HepG2 (cell line): ENCODE results near the gene PDGFD. TPM values are rescaled to one million over a fixed set of nuclear protein-coding genes. Genes with fewer than 3 reads are reported as not detected.

Experiments
- ATAC-seq: fragments of 200-7000 bp; cut with Tn5 transposase; 3 replicates; pipeline ENCODE4 v1.9.1; 2020; ENCODE audit warnings: mild to moderate bottlenecking, moderate library complexity
- BruUV-seq: library from RNA; stranded (reverse); fragments of 400-500 nt; replicated peaks from 2 replicates; lab custom pipeline; 2021; lab: Mats Ljungman, UMichigan
- CTCF ChIA-PET: fragments of 300-600 bp; formaldehyde crosslinking; extraction: SDS; loops from one replicate; lab custom pipeline; 2021; ENCODE audit warnings: low total read pairs, inconsistent platforms, low intra/inter-chr PET ratio; lab: Yijun Ruan, JAX
- POLR2A ChIA-PET: fragments of 350-600 bp; sonication (Branson Sonifier 250); formaldehyde crosslinking; loops from one replicate; lab custom pipeline; 2020; ENCODE audit warnings: antibody characterized with exemption, inconsistent platforms; lab: Yijun Ruan, JAX
- DNase-seq: peaks from one replicate; pipeline ENCODE4 v3.0.0-alpha.2; 2015; ENCODE audit warnings: low spot score
- FAIRE-seq: peaks from 3 replicates; lab custom pipeline; 2011; peaks lifted over from hg19 to GRCh38; lab: Jason Lieb, UNC
- H2AFZ ChIP-seq: one replicate; pipeline ENCODE4 v1.6.1; 2011; ENCODE audit warnings: low read length, inconsistent platforms
- H3K27ac ChIP-seq: fragments of 300-600 bp; 3 replicates; pipeline ENCODE4 v1.8.0; 2011; ENCODE audit warnings: mixed run types, mild to moderate bottlenecking, mixed read lengths, low read length, inconsistent platforms; ENCODE audit not compliant: insufficient read depth; ENCODE audit errors: extremely low read length
- H3K27me3 ChIP-seq, 2 experiments: fragments of 200-600 bp in 1 of 2; 2 replicates in 1 of 2; 3 replicates in 1 of 2; pipeline versions ENCODE4 v1.6.0 to v1.8.0; 2011; ENCODE audit warnings: low read length in 2 of 2, mild to moderate bottlenecking in 2 of 2, moderate library complexity in 2 of 2, inconsistent platforms in 1 of 2; ENCODE audit not compliant: insufficient read depth in 2 of 2, control insufficient read depth in 1 of 2
- H3K36me3 ChIP-seq, 2 experiments: fragments of 200-600 bp in 1 of 2; replicated peaks in 1 of 2; 2 replicates in 1 of 2; 3 replicates in 1 of 2; pipeline versions ENCODE4 v1.5.1 to v1.8.0; 2011; ENCODE audit warnings: low read length in 2 of 2, inconsistent platforms in 1 of 2; ENCODE audit not compliant: insufficient read depth in 2 of 2, control insufficient read depth in 1 of 2
- H3K4me1 ChIP-seq: 2 replicates; pipeline ENCODE4 v1.5.1; 2012; ENCODE audit warnings: low read length, inconsistent platforms; ENCODE audit not compliant: insufficient read depth
- H3K4me2 ChIP-seq: 2 replicates; pipeline ENCODE4 v1.6.0; 2011; ENCODE audit warnings: low read depth, low read length, inconsistent platforms
- H3K4me3 ChIP-seq, 3 experiments: fragments of 200-600 bp in 1 of 3; sonication (generic), shearing (Covaris generic) in 1 of 3; replicated peaks in 1 of 3; 2 replicates each; pipeline ENCODE4 v1.5.1; 2011 to 2016; ENCODE audit warnings: low read length in 3 of 3, inconsistent platforms in 2 of 3, low read depth in 2 of 3, mild to moderate bottlenecking in 2 of 3, control low read depth in 1 of 3, mixed read lengths in 1 of 3; ENCODE audit not compliant: insufficient read depth in 1 of 3
- H3K79me2 ChIP-seq: one replicate; pipeline ENCODE4 v1.6.1; 2011; ENCODE audit warnings: low read length, inconsistent platforms; ENCODE audit not compliant: insufficient read depth
- H3K9ac ChIP-seq: 2 replicates; pipeline ENCODE4 v1.6.0; 2011; ENCODE audit warnings: mild to moderate bottlenecking, low read depth, low read length, inconsistent platforms; ENCODE audit not compliant: insufficient read depth
- H3K9me3 ChIP-seq: 2 replicates; pipeline ENCODE4 v1.5.1; 2012; ENCODE audit warnings: mild to moderate bottlenecking, low read length
- H4K20me1 ChIP-seq: 2 replicates; pipeline ENCODE4 v1.6.0; 2011; ENCODE audit warnings: inconsistent platforms, mild to moderate bottlenecking, low read length, moderate library complexity; ENCODE audit not compliant: insufficient read depth
- MZF1 ChIP-seq: sonication (generic); formaldehyde crosslinking; IDR thresholded peaks from 2 replicates; pipeline ENCODE4 v1.8.1; 2023; ENCODE audit warnings: mild to moderate bottlenecking, missing genetic modification reagents, borderline replicate concordance
- PAX8 ChIP-seq: sonication (generic); formaldehyde crosslinking; IDR thresholded peaks from 2 replicates; pipeline ENCODE4 v1.8.0; 2022; ENCODE audit warnings: mild to moderate bottlenecking, missing genetic modification reagents, borderline replicate concordance
- PRMT3 ChIP-seq: sonication (generic); formaldehyde crosslinking; IDR thresholded peaks from 2 replicates; pipeline ENCODE4 v1.8.1; 2022; ENCODE audit warnings: low read depth, mild to moderate bottlenecking, moderate library complexity, missing genetic modification reagents, borderline replicate concordance
- ZNF235 ChIP-seq: sonication (generic); formaldehyde crosslinking; IDR thresholded peaks from 2 replicates; pipeline ENCODE4 v1.8.1; 2023; ENCODE audit warnings: mild to moderate bottlenecking, missing genetic modification reagents, borderline replicate concordance
- ZNF274 ChIP-seq: sonication (generic); formaldehyde crosslinking; IDR thresholded peaks from 2 replicates; pipeline ENCODE4 v1.5.1; 2020; ENCODE audit warnings: mild to moderate bottlenecking, missing genetic modification reagents
- ZNF335 ChIP-seq: sonication (generic); formaldehyde crosslinking; IDR thresholded peaks from 2 replicates; pipeline ENCODE4 v1.4.0; 2020; ENCODE audit warnings: missing genetic modification reagents
- ZNF33A ChIP-seq: sonication (generic); formaldehyde crosslinking; IDR thresholded peaks from 2 replicates; pipeline ENCODE4 v1.5.1; 2020; ENCODE audit warnings: missing genetic modification reagents, mild to moderate bottlenecking, moderate library complexity, borderline replicate concordance
- ZNF496 ChIP-seq: sonication (generic); formaldehyde crosslinking; IDR thresholded peaks from 2 replicates; pipeline ENCODE4 v1.8.1; 2023; ENCODE audit warnings: mild to moderate bottlenecking, moderate library complexity, missing genetic modification reagents; ENCODE audit not compliant: insufficient replicate concordance
- ZNF562 ChIP-seq: sonication (generic); formaldehyde crosslinking; IDR thresholded peaks from 2 replicates; pipeline ENCODE4 v1.8.0; 2022; ENCODE audit warnings: missing genetic modification reagents, borderline replicate concordance
- WGBS: methylation state at CpG from one replicate; pipeline ENCODE4 v1.1.6; 2017; ENCODE audit warnings: low lambda C conversion rate; 5-methylcytosine and 5-hydroxymethylcytosine counted together
- in situ Hi-C: cut with HindIII; loops from 2 replicates; pipeline ENCODE4 v1.10.0; 2017; ENCODE audit warnings: low pct_unique_long_range_greater_than_20kb; ENCODE audit not compliant: extremely low pct_ligation_motif_present
- intact Hi-C: fragments of 100-400 bp; cut with micrococcal nuclease; formaldehyde crosslinking; loops from one replicate; pipeline ENCODE4 v1.10.0; 2022; ENCODE audit not compliant: unreplicated experiment
- polyA plus RNA-seq, 8 experiments: library from polyadenylated mRNA; depleted of rRNA in 3 of 8; stranded (reverse) in 7 of 8; unstranded in 1 of 8; fragments of >200 nt; fragmentation: Illumina TruSeq in 4 of 8; extraction: Trizol in 4 of 8; gene quantifications; 2 replicates each; pipeline versions ENCODE4 v1.2.1 to v1.2.3, GENCODE V29; 2011 to 2016; ENCODE audit warnings: low read depth in 4 of 8, missing spikeins in 1 of 8, mixed read lengths in 1 of 8; ENCODE audit not compliant: insufficient read depth in 1 of 8
- total RNA-seq, 5 experiments: library from RNA; depleted of rRNA; stranded (reverse); fragments of >200 nt; fragmentation: Illumina TruSeq; extraction: Trizol; gene quantifications; 2 replicates each; pipeline ENCODE4 v1.2.3, GENCODE V29; 2016; ENCODE audit warnings: low read depth in 1 of 5
- TF ChIP-seq, protein P1 (sequence below): sonication (generic); formaldehyde crosslinking; IDR thresholded peaks from 2 replicates; pipeline ENCODE4 v1.4.0; 2020; ENCODE audit warnings: mild to moderate bottlenecking, missing genetic modification reagents
- TF ChIP-seq, protein P2 (sequence below): sonication (generic); formaldehyde crosslinking; IDR thresholded peaks from 2 replicates; pipeline ENCODE4 v1.4.0; 2020; ENCODE audit warnings: missing genetic modification reagents
- TF ChIP-seq, protein P3 (sequence below): sonication (generic); formaldehyde crosslinking; IDR thresholded peaks from one replicate; pipeline ENCODE4 v1.5.1; 2020; ENCODE audit warnings: mild to moderate bottlenecking, missing genetic modification reagents; ENCODE audit errors: not compliant biosample characterization
- TF ChIP-seq, protein P4 (sequence below): sonication (generic); formaldehyde crosslinking; IDR thresholded peaks from 2 replicates; pipeline ENCODE4 v1.5.1; 2020; ENCODE audit warnings: missing genetic modification reagents, mild to moderate bottlenecking, borderline replicate concordance

Gene PDGFD
- total and polyA plus RNA-seq, 2 of the 13 experiments (the other 11 are each of a cell fraction or from before 2014, with no cell fraction given) = 0.09 to 0.29 TPM

DNA sequence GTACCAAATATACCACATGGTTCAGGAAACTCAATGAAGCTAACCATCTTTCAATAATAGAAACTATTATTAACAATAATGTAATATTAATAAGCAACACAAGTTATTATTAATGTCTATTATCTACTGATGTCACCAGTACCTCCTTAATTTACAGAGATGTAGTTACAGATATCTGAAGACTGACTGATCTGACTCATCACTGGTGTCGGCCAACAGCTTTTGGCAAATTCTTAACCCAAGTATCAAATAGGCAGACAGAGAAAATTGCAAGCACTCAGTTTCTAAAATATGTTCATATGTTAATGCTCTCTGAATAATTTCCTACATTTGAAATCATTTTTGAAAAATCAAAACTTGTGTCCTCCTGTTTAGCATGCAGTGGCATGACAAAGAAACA is 227.9 kb downstream of the PDGFD start:
- WGBS = 32% methylated on average over 1 of the region's 1 CpG
- no peak overlapping the region for H3K27ac ChIP-seq
- H3K9me3 ChIP-seq = peaks cover 45% of the 10 kb centered on the region
- DNase-seq = no peak
- H4K20me1 ChIP-seq = no peaks in the 10 kb centered on the region
- no peaks in the 10 kb centered on the region for H3K4me1 ChIP-seq
- H3K4me3 ChIP-seq = no peak overlapping the region
- no peaks in the 10 kb centered on the region for H3K36me3 ChIP-seq
- in situ Hi-C loops (no loop called here), intact Hi-C loops (no loop called here)
- POLR2A ChIA-PET = no interaction called here
- H3K27me3 ChIP-seq = no peaks in the 10 kb centered on the region
- no peak overlapping the region for H3K4me2 ChIP-seq
- BruUV-seq = no TSS peak
- CTCF ChIA-PET = no interaction called here
- FAIRE-seq = no peak
- no peak overlapping the region for H3K9ac ChIP-seq
- ATAC-seq = no peak
- no peak overlapping the region for H2AFZ ChIP-seq
- no peaks in the 10 kb centered on the region for H3K79me2 ChIP-seq
- no peak for TF ChIP-seq ZNF235
- TF ChIP-seq, protein P1, sequence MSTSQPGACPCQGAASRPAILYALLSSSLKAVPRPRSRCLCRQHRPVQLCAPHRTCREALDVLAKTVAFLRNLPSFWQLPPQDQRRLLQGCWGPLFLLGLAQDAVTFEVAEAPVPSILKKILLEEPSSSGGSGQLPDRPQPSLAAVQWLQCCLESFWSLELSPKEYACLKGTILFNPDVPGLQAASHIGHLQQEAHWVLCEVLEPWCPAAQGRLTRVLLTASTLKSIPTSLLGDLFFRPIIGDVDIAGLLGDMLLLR (CRISPR knock-in tag) = no peak
- TF ChIP-seq, protein P2, sequence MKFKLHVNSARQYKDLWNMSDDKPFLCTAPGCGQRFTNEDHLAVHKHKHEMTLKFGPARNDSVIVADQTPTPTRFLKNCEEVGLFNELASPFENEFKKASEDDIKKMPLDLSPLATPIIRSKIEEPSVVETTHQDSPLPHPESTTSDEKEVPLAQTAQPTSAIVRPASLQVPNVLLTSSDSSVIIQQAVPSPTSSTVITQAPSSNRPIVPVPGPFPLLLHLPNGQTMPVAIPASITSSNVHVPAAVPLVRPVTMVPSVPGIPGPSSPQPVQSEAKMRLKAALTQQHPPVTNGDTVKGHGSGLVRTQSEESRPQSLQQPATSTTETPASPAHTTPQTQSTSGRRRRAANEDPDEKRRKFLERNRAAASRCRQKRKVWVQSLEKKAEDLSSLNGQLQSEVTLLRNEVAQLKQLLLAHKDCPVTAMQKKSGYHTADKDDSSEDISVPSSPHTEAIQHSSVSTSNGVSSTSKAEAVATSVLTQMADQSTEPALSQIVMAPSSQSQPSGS = no peak
- no peak for TF ChIP-seq ZNF335 (CRISPR knock-in tag)
- TF ChIP-seq PAX8 (CRISPR knock-in tag) = no peak
- TF ChIP-seq ZNF496 (CRISPR knock-in tag) = no peak
- TF ChIP-seq, protein P3, sequence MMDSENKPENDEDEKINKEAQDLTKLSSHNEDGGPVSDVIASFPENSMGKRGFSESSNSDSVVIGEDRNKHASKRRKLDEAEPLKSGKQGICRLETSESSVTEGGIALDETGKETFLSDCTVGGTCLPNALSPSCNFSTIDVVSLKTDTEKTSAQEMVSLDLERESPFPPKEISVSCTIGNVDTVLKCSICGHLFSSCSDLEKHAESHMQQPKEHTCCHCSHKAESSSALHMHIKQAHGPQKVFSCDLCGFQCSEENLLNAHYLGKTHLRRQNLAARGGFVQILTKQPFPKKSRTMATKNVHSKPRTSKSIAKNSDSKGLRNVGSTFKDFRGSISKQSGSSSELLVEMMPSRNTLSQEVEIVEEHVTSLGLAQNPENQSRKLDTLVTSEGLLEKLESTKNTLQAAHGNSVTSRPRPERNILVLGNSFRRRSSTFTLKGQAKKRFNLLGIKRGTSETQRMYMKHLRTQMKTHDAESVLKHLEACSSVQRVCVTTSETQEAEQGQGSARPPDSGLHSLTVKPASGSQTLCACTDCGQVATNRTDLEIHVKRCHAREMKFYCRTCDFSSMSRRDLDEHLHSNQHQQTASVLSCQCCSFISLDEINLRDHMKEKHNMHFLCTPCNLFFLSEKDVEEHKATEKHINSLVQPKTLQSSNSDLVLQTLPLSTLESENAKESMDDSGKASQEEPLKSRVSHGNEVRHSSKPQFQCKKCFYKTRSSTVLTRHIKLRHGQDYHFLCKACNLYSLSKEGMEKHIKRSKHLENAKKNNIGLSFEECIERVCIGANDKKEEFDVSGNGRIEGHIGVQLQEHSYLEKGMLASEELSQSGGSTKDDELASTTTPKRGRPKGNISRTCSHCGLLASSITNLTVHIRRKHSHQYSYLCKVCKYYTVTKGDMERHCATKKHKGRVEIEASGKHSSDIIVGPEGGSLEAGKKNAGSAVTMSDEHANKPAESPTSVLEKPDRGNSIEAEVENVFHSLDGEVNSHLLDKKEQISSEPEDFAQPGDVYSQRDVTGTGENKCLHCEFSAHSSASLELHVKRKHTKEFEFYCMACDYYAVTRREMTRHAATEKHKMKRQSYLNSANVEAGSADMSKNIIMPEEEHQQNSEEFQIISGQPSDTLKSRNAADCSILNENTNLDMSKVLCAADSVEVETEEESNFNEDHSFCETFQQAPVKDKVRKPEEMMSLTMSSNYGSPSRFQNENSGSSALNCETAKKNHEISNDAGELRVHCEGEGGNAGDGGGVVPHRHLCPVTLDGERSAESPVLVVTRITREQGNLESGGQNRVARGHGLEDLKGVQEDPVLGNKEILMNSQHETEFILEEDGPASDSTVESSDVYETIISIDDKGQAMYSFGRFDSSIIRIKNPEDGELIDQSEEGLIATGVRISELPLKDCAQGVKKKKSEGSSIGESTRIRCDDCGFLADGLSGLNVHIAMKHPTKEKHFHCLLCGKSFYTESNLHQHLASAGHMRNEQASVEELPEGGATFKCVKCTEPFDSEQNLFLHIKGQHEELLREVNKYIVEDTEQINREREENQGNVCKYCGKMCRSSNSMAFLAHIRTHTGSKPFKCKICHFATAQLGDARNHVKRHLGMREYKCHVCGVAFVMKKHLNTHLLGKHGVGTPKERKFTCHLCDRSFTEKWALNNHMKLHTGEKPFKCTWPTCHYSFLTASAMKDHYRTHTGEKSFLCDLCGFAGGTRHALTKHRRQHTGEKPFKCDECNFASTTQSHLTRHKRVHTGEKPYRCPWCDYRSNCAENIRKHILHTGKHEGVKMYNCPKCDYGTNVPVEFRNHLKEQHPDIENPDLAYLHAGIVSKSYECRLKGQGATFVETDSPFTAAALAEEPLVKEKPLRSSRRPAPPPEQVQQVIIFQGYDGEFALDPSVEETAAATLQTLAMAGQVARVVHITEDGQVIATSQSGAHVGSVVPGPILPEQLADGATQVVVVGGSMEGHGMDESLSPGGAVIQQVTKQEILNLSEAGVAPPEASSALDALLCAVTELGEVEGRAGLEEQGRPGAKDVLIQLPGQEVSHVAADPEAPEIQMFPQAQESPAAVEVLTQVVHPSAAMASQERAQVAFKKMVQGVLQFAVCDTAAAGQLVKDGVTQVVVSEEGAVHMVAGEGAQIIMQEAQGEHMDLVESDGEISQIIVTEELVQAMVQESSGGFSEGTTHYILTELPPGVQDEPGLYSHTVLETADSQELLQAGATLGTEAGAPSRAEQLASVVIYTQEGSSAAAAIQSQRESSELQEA = no peak
- no peak for TF ChIP-seq PRMT3 (CRISPR knock-in tag)
- TF ChIP-seq MZF1 (CRISPR knock-in tag) = no peak
- TF ChIP-seq ZNF274 = no peak
- TF ChIP-seq, protein P4, sequence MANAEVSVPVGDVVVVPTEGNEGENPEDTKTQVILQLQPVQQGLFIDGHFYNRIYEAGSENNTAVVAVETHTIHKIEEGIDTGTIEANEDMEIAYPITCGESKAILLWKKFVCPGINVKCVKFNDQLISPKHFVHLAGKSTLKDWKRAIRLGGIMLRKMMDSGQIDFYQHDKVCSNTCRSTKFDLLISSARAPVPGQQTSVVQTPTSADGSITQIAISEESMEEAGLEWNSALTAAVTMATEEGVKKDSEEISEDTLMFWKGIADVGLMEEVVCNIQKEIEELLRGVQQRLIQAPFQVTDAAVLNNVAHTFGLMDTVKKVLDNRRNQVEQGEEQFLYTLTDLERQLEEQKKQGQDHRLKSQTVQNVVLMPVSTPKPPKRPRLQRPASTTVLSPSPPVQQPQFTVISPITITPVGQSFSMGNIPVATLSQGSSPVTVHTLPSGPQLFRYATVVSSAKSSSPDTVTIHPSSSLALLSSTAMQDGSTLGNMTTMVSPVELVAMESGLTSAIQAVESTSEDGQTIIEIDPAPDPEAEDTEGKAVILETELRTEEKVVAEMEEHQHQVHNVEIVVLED (CRISPR knock-in tag) = no peak
- no peak for TF ChIP-seq ZNF33A
- TF ChIP-seq ZNF562 (CRISPR knock-in tag) = no peak
